HEK293 (cell line): ENCODE results near the gene ANKRD33.

Experiments used
- CTCF ChIA-PET: fragments of 350-600 bp; formaldehyde crosslinking; extraction: SDS; loops from one replicate; lab custom pipeline; 2021; ENCODE audit warnings: antibody characterized with exemption; lab: Yijun Ruan, JAX
- POLR2A ChIA-PET: fragments of 300-600 bp; formaldehyde crosslinking; extraction: SDS; loops from one replicate; lab custom pipeline; 2020; ENCODE audit warnings: antibody characterized with exemption, inconsistent platforms; lab: Yijun Ruan, JAX
- H3K27ac ChIP-seq: fragments of 200-500 bp; sonication (Bioruptor generic); 2 replicates; pipeline ENCODE4 v1.5.1; 2014; ENCODE audit warnings: low read depth, low read length, control low read depth, inconsistent platforms; ENCODE audit errors: extremely low read depth
- H3K36me3 ChIP-seq, 2 experiments: fragments of 200-500 bp in 1 of 2; sonication (Bioruptor generic) in 1 of 2; 1 replicate in 1 of 2; 2 replicates in 1 of 2; pipeline ENCODE4 v1.5.1; 2014 to 2017; ENCODE audit warnings: inconsistent platforms in 2 of 2, low read length in 2 of 2; ENCODE audit not compliant: control insufficient read depth in 2 of 2, insufficient read depth in 1 of 2
- H3K4me1 ChIP-seq: fragments of 200-500 bp; sonication (Bioruptor generic); 2 replicates; pipeline ENCODE4 v1.5.1; 2014; ENCODE audit warnings: mild to moderate bottlenecking, low read length, inconsistent platforms; ENCODE audit not compliant: control insufficient read depth, insufficient read depth
- H3K4me3 ChIP-seq: 2 replicates; pipeline ENCODE4 v1.5.1; 2011; ENCODE audit warnings: low read depth, mild to moderate bottlenecking, control low read depth, low read length, moderate library complexity
- H3K9me3 ChIP-seq: fragments of 200-500 bp; sonication (Bioruptor generic); 2 replicates; pipeline ENCODE4 v1.5.1; 2014; ENCODE audit warnings: low read depth, low read length, inconsistent platforms; ENCODE audit not compliant: control insufficient read depth, insufficient read depth
- EGR2 ChIP-seq: fragments of 450-650 bp; formaldehyde crosslinking; IDR thresholded peaks from 2 replicates; pipeline ENCODE4 v1.5.1; 2016; ENCODE audit warnings: low read depth, missing biosample characterization, missing genetic modification characterization
- GLIS1 ChIP-seq: fragments of 450-650 bp; formaldehyde crosslinking; IDR thresholded peaks from 2 replicates; pipeline ENCODE4 v1.5.1; 2016; ENCODE audit warnings: missing biosample characterization, missing genetic modification characterization
- HOXC10 ChIP-seq: sonication (generic); formaldehyde crosslinking; IDR thresholded peaks from 2 replicates; pipeline ENCODE4 v1.8.1; 2023; ENCODE audit warnings: mild to moderate bottlenecking, missing genetic modification reagents
- ZBTB20 ChIP-seq: fragments of 450-650 bp; formaldehyde crosslinking; IDR thresholded peaks from 2 replicates; pipeline ENCODE4 v1.5.1; 2016; ENCODE audit warnings: missing biosample characterization, missing genetic modification characterization
- ZBTB8A ChIP-seq: fragments of 450-650 bp; formaldehyde crosslinking; IDR thresholded peaks from 2 replicates; pipeline ENCODE4 v1.5.1; 2016; ENCODE audit warnings: missing biosample characterization, missing genetic modification characterization
- ZFHX2 ChIP-seq: fragments of 450-650 bp; formaldehyde crosslinking; conservative IDR thresholded peaks from 2 replicates; pipeline ENCODE4 v1.5.1; 2016; ENCODE audit warnings: missing biosample characterization, missing genetic modification characterization
- ZNF202 ChIP-seq: fragments of 450-650 bp; formaldehyde crosslinking; IDR thresholded peaks from 2 replicates; pipeline ENCODE4 v1.5.1; 2016; ENCODE audit warnings: missing biosample characterization, missing genetic modification characterization, borderline replicate concordance
- ZNF221 ChIP-seq: fragments of 450-650 bp; formaldehyde crosslinking; IDR thresholded peaks from 2 replicates; pipeline ENCODE4 v1.5.1; 2017; ENCODE audit warnings: missing biosample characterization, missing genetic modification characterization, borderline replicate concordance
- ZNF585B ChIP-seq: fragments of 450-650 bp; formaldehyde crosslinking; IDR thresholded peaks from 2 replicates; pipeline ENCODE4 v1.5.1; 2016; ENCODE audit warnings: missing biosample characterization, missing genetic modification characterization
- ZNF600 ChIP-seq: fragments of 450-650 bp; formaldehyde crosslinking; IDR thresholded peaks from 2 replicates; pipeline ENCODE4 v1.5.1; 2016; ENCODE audit warnings: missing biosample characterization, missing genetic modification characterization
- ZNF768 ChIP-seq: fragments of 450-650 bp; formaldehyde crosslinking; IDR thresholded peaks from 2 replicates; pipeline ENCODE4 v1.5.1; 2018; ENCODE audit warnings: missing biosample characterization, mild to moderate bottlenecking, missing genetic modification characterization
- TF ChIP-seq, protein P1 (sequence below): fragments of 450-650 bp; formaldehyde crosslinking; IDR thresholded peaks from 2 replicates; pipeline ENCODE4 v1.5.1; 2016; ENCODE audit warnings: missing biosample characterization, missing genetic modification characterization
- TF ChIP-seq, protein P2 (sequence below): fragments of 450-650 bp; formaldehyde crosslinking; IDR thresholded peaks from 2 replicates; pipeline ENCODE4 v1.5.1; 2016; ENCODE audit warnings: missing biosample characterization, missing genetic modification characterization
- TF ChIP-seq, protein P3 (sequence below): fragments of 450-650 bp; formaldehyde crosslinking; IDR thresholded peaks from 2 replicates; pipeline ENCODE4 v1.5.1; 2016; ENCODE audit warnings: missing biosample characterization, missing genetic modification characterization, borderline replicate concordance
- TF ChIP-seq, protein P4 (sequence below): fragments of 450-650 bp; formaldehyde crosslinking; optimal IDR thresholded peaks from 2 replicates; pipeline ENCODE3; 2016; ENCODE audit warnings: missing biosample characterization, mild to moderate bottlenecking, missing genetic modification characterization

The ANKRD33 gene

DNA sequence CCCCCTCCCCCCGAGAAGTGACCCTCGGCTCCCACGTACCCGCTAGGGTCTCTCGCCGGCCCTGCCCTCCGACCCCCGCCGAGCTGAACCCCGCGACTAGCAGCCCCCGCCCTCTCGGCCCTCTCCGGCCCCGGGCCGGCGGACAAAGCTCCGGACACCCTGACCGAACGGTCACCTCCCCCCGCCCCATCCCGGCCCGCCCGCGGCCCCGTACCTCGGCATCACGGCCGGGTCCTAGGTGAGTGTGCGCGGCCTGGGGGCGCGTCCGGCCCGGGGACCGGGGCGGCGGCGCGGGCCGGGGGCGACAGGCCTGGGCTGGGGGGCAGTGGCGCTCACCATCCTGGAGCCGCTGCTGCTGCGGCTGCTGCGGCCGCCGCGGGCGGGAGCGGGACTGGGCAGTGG is 39.6 kb upstream of the ANKRD33 start, which contains the start of gene FIGNL2:
TSS of gene FIGNL2 (minus strand) at position 393 of the 402 bp plus-strand sequence. CDS start 26,305 bp downstream, outside the sequence.
- Histone ChIP-seq H3K36me3 (no peaks in the 10 kb centered on the region), H3K27ac (no peak within 1 kb of the TSS; the same call in 1 of the 2 replicates), H3K4me3 (peak within 1 kb of the TSS; percentile 39), H3K9me3 (no peaks in the 10 kb centered on the region), H3K4me1 (peaks cover 3% of the 10 kb centered on the region; the same call in 1 of the 2 replicates)
- ChIA-PET CTCF (interaction anchor here (0.5 kb wide), 1 partner anchor 160 kb away, joined by 3 read pairs; no protein-coding TSS in a partner anchor), POLR2A (no interaction called here)
- TF ChIP-seq, protein P1, sequence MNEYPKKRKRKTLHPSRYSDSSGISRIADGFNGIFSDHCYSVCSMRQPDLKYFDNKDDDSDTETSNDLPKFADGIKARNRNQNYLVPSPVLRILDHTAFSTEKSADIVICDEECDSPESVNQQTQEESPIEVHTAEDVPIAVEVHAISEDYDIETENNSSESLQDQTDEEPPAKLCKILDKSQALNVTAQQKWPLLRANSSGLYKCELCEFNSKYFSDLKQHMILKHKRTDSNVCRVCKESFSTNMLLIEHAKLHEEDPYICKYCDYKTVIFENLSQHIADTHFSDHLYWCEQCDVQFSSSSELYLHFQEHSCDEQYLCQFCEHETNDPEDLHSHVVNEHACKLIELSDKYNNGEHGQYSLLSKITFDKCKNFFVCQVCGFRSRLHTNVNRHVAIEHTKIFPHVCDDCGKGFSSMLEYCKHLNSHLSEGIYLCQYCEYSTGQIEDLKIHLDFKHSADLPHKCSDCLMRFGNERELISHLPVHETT (tag by site-specific recombination): no peak
- no peak for TF ChIP-seq ZNF585B

DNA sequence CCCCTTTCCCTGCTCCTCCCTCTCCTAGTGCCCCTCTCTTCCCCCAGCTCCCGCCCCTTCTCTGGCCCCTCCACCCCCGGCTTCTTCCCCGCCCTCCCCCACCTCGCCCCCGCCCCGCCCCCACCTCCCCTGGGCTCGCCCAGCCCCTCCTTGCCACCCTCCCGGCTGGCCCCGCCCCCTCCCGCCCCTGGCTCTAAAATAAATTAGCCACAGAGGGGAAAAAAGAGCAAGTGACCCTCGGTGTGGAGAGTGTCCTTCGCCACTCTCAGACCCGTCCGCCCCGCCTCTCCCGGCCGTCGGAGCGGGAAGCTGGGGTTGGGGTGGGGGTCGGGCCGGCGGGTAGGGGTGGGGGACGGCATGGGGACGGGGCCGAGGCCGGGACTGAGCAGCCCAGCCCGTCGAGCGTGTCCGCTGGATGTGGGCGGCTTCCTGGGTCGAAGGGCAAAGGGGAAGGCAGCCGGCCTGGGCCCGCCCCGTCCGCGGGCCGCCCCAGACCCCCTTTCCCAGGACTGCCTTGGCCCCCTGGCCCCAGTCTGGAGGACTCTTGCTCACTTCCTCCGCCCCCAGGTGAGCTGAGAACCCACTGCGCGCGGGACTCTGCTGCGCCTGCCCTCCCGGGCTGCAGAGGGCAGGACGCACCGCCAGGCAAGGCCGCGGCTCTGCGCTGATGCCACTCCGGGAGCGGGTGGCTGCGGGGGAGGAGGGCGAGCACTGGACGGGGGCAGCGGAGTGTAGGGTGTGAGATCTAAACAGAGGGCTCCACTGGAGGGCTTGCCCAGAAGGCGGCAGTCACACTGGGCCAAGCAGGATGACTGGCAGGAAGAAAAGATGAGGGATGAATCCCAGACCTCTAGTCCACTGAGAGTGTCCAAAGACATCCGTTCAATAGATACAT is 38.8 kb upstream of the ANKRD33 start:
- H3K4me1 ChIP-seq: peaks cover 3% of the 10 kb centered on the region; the same call in 1 of the 2 replicates
- no peak overlapping the region for H3K27ac ChIP-seq
- no peaks in the 10 kb centered on the region for H3K9me3 ChIP-seq
- ChIA-PET POLR2A (no interaction called here), CTCF (interaction anchor here (2.2 kb wide), 1 partner anchor 26 kb away, joined by 6 read pairs; no protein-coding TSS in a partner anchor)
- H3K4me3 ChIP-seq: no peak overlapping the region
- TF ChIP-seq ZBTB8A (tag by site-specific recombination) (0 out of 2 replicates have a peak, but pooled peaks have one; percentile 9), EGR2 (peak; percentile 45; the same call in 1 of the 2 replicates), ZFHX2 (peak; percentile 50)
- TF ChIP-seq, protein P2, sequence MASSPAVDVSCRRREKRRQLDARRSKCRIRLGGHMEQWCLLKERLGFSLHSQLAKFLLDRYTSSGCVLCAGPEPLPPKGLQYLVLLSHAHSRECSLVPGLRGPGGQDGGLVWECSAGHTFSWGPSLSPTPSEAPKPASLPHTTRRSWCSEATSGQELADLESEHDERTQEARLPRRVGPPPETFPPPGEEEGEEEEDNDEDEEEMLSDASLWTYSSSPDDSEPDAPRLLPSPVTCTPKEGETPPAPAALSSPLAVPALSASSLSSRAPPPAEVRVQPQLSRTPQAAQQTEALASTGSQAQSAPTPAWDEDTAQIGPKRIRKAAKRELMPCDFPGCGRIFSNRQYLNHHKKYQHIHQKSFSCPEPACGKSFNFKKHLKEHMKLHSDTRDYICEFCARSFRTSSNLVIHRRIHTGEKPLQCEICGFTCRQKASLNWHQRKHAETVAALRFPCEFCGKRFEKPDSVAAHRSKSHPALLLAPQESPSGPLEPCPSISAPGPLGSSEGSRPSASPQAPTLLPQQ (tag by site-specific recombination): no peak
- H3K36me3 ChIP-seq: no peaks in the 10 kb centered on the region

DNA sequence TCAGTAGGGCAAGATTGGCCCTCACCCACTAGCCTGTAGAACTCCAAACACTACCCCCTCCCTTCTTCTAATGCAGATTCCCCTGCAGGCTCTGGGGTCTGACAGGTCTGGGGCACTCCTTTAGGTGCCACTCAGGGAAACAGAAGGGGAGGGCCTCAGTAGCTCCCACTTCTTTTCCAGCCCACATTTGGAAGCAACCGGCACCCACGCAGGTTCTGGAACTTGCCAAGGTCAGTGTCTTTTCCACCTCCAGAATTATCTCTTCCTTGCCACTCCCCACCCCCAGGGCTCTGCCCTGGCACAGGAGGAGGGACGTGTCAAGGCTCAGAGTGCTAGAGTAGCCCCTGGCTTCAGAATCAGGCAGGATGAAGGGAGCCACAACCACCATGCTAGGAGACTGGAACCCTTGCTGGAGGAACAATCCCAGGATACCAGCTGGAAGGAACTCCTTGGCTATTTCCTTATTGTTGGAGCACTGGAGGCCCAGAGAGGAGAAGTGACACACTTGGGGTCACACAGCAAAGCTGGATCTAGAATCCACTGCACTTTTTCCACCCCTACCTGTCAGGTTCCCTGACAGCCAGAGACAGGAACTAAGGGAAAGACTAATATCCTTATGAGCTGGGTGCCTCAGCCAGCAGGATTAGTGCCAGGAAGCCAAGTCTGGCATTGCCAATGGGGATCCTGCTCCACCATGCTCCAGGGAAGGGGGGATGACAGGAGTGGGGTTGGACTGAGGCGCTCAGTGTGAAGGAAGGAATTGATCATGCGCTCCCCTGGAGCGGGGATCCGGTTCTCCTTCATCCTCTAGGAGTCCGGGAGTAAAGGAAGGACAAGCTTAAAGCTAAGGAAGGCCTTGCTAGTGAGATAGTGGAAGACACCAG is 37.6 kb upstream of the ANKRD33 start:
- ChIA-PET CTCF (interaction anchor here (1.0 to 2.2 kb wide), 3 partner anchors 11 to 154 kb away, joined by 3 to 6 read pairs (median 3); no protein-coding TSS in a partner anchor), POLR2A (no interaction called here)
- Histone ChIP-seq H3K36me3 (no peaks in the 10 kb centered on the region), H3K4me1 (peaks cover 3% of the 10 kb centered on the region; the same call in 1 of the 2 replicates), H3K27ac (no peak overlapping the region), H3K9me3 (no peaks in the 10 kb centered on the region), H3K4me3 (no peak overlapping the region)
- TF ChIP-seq ZNF600 (tag by site-specific recombination): 0 out of 2 replicates have a peak, but pooled peaks have one; percentile 32
- TF ChIP-seq ZNF768 (tag by site-specific recombination): 0 out of 2 replicates have a peak, but pooled peaks have one; percentile 6
- no peak for TF ChIP-seq GLIS1 (tag by site-specific recombination)
- TF ChIP-seq ZFHX2: peak; percentile 70
- TF ChIP-seq ZNF202: no peak
- TF ChIP-seq, protein P3, sequence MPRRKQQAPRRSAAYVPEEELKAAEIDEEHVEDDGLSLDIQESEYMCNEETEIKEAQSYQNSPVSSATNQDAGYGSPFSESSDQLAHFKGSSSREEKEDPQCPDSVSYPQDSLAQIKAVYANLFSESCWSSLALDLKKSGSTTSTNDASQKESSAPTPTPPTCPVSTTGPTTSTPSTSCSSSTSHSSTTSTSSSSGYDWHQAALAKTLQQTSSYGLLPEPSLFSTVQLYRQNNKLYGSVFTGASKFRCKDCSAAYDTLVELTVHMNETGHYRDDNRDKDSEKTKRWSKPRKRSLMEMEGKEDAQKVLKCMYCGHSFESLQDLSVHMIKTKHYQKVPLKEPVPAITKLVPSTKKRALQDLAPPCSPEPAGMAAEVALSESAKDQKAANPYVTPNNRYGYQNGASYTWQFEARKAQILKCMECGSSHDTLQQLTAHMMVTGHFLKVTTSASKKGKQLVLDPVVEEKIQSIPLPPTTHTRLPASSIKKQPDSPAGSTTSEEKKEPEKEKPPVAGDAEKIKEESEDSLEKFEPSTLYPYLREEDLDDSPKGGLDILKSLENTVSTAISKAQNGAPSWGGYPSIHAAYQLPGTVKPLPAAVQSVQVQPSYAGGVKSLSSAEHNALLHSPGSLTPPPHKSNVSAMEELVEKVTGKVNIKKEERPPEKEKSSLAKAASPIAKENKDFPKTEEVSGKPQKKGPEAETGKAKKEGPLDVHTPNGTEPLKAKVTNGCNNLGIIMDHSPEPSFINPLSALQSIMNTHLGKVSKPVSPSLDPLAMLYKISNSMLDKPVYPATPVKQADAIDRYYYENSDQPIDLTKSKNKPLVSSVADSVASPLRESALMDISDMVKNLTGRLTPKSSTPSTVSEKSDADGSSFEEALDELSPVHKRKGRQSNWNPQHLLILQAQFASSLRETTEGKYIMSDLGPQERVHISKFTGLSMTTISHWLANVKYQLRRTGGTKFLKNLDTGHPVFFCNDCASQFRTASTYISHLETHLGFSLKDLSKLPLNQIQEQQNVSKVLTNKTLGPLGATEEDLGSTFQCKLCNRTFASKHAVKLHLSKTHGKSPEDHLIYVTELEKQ (tag by site-specific recombination): no peak
- no peak for TF ChIP-seq ZNF221
- no peak for TF ChIP-seq HOXC10 (CRISPR knock-in tag)
- TF ChIP-seq ZBTB8A (tag by site-specific recombination): no peak
- TF ChIP-seq ZBTB20 (tag by site-specific recombination): no peak
- TF ChIP-seq, protein P4, sequence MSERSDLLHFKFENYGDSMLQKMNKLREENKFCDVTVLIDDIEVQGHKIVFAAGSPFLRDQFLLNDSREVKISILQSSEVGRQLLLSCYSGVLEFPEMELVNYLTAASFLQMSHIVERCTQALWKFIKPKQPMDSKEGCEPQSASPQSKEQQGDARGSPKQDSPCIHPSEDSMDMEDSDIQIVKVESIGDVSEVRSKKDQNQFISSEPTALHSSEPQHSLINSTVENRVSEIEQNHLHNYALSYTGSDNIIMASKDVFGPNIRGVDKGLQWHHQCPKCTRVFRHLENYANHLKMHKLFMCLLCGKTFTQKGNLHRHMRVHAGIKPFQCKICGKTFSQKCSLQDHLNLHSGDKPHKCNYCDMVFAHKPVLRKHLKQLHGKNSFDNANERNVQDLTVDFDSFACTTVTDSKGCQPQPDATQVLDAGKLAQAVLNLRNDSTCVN (tag by site-specific recombination): no peak
- TF ChIP-seq EGR2: peak; percentile 66
- TF ChIP-seq, protein P1 (tag by site-specific recombination): no peak
